HG03439 (cell line): ENCODE measurements around the gene IQGAP2.
"Not testable (repeated sequence)": the region's sequence is repeated elsewhere in the genome, so short reads cannot be mapped to it uniquely, and the experiment has no call there.

Experiments
- ATAC-seq: cut with Tn5 transposase; IDR thresholded peaks from one replicate; pipeline ENCODE4 v1.9.1; 2021; ENCODE audit warnings: mild to moderate bottlenecking, moderate library complexity; ENCODE audit not compliant: unreplicated experiment

The IQGAP2 gene

GRCh38 chr5:76735762-76736545, 332.9 kb downstream of the IQGAP2 start:
- ATAC-seq, result no peak

GRCh38 chr5:76736679-76737556, 333.8 kb downstream of the IQGAP2 start:
- peak; percentile 26 for ATAC-seq

GRCh38 chr5:76737846-76738245, 334.8 kb downstream of the IQGAP2 start:
- no peak for ATAC-seq

- ATAC-seq, result not testable (repeated sequence)
These were observed 338.4 kb downstream of the IQGAP2 start for GRCh38 chr5:76741506-76741905.

GRCh38 chr5:76742583-76742982, 339.5 kb downstream of the IQGAP2 start:
- ATAC-seq, result no peak

- ATAC-seq, result no peak
These were observed 341.5 kb downstream of the IQGAP2 start for GRCh38 chr5:76744632-76745031.

GRCh38 chr5:76745670-76746069, 342.6 kb downstream of the IQGAP2 start:
- no peak for ATAC-seq

- ATAC-seq, result no peak
These were observed 343.6 kb downstream of the IQGAP2 start for GRCh38 chr5:76746677-76747076.

GRCh38 chr5:76747706-76748105, 344.6 kb downstream of the IQGAP2 start:
- ATAC-seq, result no peak

GRCh38 chr5:76751291-76751690, 348.2 kb downstream of the IQGAP2 start:
- no peak for ATAC-seq

- ATAC-seq, result no peak
These were observed 351.6 kb downstream of the IQGAP2 start for GRCh38 chr5:76754668-76755078.

GRCh38 chr5:76755779-76756637, 352.9 kb downstream of the IQGAP2 start:
- ATAC-seq, result no peak

GRCh38 chr5:76757049-76757448, 354.0 kb downstream of the IQGAP2 start:
- ATAC-seq, result no peak
